K562 (cell line): ENCODE data around the gene RRP7A. TPM values are rescaled to one million over a fixed set of nuclear protein-coding genes. Genes with fewer than 3 reads are reported as not detected.

ENCODE experiments used
- CCNT2 ChIP-seq: IDR thresholded peaks from 2 replicates; pipeline ENCODE4 v1.6.1; 2011; ENCODE audit warnings: borderline replicate concordance, low read depth, mild to moderate bottlenecking, moderate library complexity, mixed read lengths, low read length; ENCODE audit not compliant: insufficient read length; ENCODE audit errors: extremely low read depth
- ERF ChIP-seq: fragments of 450-650 bp; formaldehyde crosslinking; IDR thresholded peaks from 2 replicates; pipeline ENCODE4 v1.4.0; 2020; ENCODE audit warnings: mild to moderate bottlenecking, mixed read lengths
- FOXK2 ChIP-seq, 2 experiments: fragments of 450-650 bp; IDR thresholded peaks in 1 of 2; conservative IDR thresholded peaks in 1 of 2; 2 replicates each; pipeline ENCODE4 v1.6.1; 2016; ENCODE audit warnings: low read depth in 2 of 2, mild to moderate bottlenecking in 1 of 2
- JUN ChIP-seq, 2 experiments: sonication (generic) in 1 of 2; formaldehyde crosslinking in 1 of 2; IDR thresholded peaks; 2 replicates each; pipeline versions ENCODE4 v1.6.1 to v1.8.0; 2012 to 2022; ENCODE audit warnings: borderline replicate concordance in 2 of 2, mild to moderate bottlenecking in 2 of 2, improper control_type of control experiment in 1 of 2, low read depth in 1 of 2, low read length in 1 of 2, missing genetic modification reagents in 1 of 2
- MNT ChIP-seq, 2 experiments: fragments of 450-650 bp; conservative IDR thresholded peaks; 2 replicates each; pipeline ENCODE4 v1.6.1; 2017; ENCODE audit warnings: mild to moderate bottlenecking in 2 of 2, moderate library complexity in 2 of 2
- POLR2A ChIP-seq: fragments of 450-650 bp; conservative IDR thresholded peaks from 2 replicates; pipeline ENCODE4 v1.6.1; 2016
- TFAP4 ChIP-seq: sonication (generic); formaldehyde crosslinking; IDR thresholded peaks from 2 replicates; pipeline ENCODE4 v1.8.0; 2022; ENCODE audit warnings: missing genetic modification reagents, mild to moderate bottlenecking, moderate library complexity, borderline replicate concordance
- ZBTB40 ChIP-seq, 2 experiments: fragments of 450-650 bp in 1 of 2; sonication (generic) in 1 of 2; formaldehyde crosslinking in 1 of 2; IDR thresholded peaks; 2 replicates each; pipeline versions ENCODE4 v1.7.1 to v1.9.0; 2016 to 2022; ENCODE audit warnings: inconsistent platforms in 1 of 2, mild to moderate bottlenecking in 1 of 2, missing genetic modification reagents in 1 of 2
- ZNF584 ChIP-seq: fragments of 200-800 bp; sonication (Bioruptor generic); IDR thresholded peaks from 2 replicates; pipeline ENCODE4 v1.6.1; 2016; ENCODE audit warnings: low read depth, mild to moderate bottlenecking, missing genetic modification characterization, missing compliant biosample characterization
- polyA plus RNA-seq, 8 experiments: library from polyadenylated mRNA; depleted of rRNA in 4 of 8; stranded (reverse) in 5 of 8; unstranded in 3 of 8; fragments of >200 nt; fragmentation: Nextera tagmentation in 2 of 8; fragmentation: Illumina TruSeq in 1 of 8; extraction: Ambion mirVana in 2 of 8; extraction: Trizol in 1 of 8; gene quantifications; 2 replicates each; pipeline versions ENCODE4 v1.2.1 to v1.2.3, GENCODE V29; 2011 to 2014; ENCODE audit warnings: inconsistent platforms in 1 of 8, missing spikeins in 1 of 8
- total RNA-seq, 7 experiments: library from RNA; depleted of rRNA in 6 of 7; stranded (reverse); fragments of >200 nt in 6 of 7; fragmentation: Illumina TruSeq in 2 of 7; extraction: Trizol in 2 of 7; gene quantifications; 2 replicates each; pipeline versions ENCODE4 v1.2.1 to v1.2.3, GENCODE V29; 2011 to 2021; ENCODE audit warnings: low replicate concordance in 1 of 7

The RRP7A gene
- total and polyA plus RNA-seq, 9 of the 15 experiments (the other 6 are each of a cell fraction or from before 2014, with no cell fraction given): 3.4 to 74.1 (median 40.3) TPM

DNA sequence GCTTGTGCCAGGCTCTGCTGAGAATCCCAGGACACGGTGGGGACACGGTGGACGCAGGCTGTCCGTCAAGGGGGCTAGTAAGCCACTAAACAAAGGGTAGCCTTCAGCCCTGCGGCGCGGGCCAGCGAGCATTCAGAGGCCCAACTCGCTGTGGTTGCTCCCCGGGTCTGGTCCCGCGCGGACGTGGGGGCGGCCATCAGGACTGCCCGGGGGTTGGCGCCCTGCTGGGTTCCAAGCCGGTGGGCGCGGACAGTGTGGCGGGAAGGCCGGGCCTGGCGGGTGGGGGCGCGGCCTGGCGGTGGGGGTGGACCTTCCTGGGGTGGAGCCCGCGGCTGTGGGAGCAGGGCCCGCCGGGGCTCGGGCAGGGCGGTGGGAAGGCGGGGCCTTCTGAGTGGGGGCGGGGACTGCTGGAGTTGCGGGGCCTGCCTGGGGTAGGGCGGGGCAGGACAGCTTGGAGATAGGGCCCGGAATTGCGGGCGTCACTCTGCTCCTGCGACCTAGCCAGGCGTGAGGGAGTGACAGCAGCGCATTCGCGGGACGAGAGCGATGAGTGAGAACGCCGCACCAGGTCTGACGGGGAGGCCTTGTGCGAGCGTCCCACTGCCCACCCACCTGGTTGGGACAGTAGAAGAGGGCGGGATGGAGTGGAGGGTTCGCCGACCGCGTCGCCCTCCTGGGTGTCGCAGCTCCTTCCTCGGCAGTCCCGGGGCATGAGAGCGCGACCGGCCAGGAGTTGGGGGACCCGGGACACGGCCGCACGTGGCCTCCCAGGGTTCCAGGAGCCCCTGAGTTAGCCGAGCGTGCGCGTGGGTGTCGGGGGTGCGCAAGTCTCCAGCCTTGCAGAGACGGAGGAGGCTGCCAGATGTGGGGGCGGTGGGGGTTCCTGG lies 34.1 kb upstream of the RRP7A start, which contains the start of gene SERHL2 (continued):
- TF ChIP-seq ZBTB40 (IDR thresholded peaks at IDR 0.05) (no peak), ZBTB40 (CRISPR knock-in tag; IDR thresholded peaks at IDR 0.05) (no peak), CCNT2 (peak; percentile 14), ERF (CRISPR knock-in tag) (peak; percentile 17; the same call in 1 of the 2 replicates), TFAP4 (CRISPR knock-in tag) (peak; percentile 63), FOXK2 (conservative IDR thresholded peaks at IDR 0.05 in 1 of 2, IDR thresholded peaks at IDR 0.05 in 1 of 2; ENCODE audit: low read depth in 2 of 2) (no peak), JUN (IDR thresholded peaks at IDR 0.05; ENCODE audit: borderline replicate concordance, low read depth, low read length) (no peak), JUN (CRISPR knock-in tag; IDR thresholded peaks at IDR 0.05; ENCODE audit: borderline replicate concordance) (no peak), POLR2A (peak; percentile 82), MNT (conservative IDR thresholded peaks at IDR 0.05) (peak; percentile 36 to 72; a peak in 3 of 4 replicates), ZNF584 (CRISPR knock-in tag) (no peak)
